CD14-positive monocyte (primary cell): ENCODE results near the gene MAN1C1. TPM values are rescaled to one million over a fixed set of nuclear protein-coding genes. Genes with fewer than 3 reads are reported as not detected.

ENCODE experiments used
- DNase-seq, 3 donors: peaks; one replicate each; pipeline ENCODE4 v3.0.0-alpha.2; 2011 to 2022
- H2AFZ ChIP-seq: 2 replicates; pipeline ENCODE4 v1.6.0; 2012; ENCODE audit warnings: mild to moderate bottlenecking, low read depth, low read length, inconsistent platforms; ENCODE audit not compliant: insufficient read depth, poor library complexity, severe bottlenecking
- H3K27ac ChIP-seq, 2 donors: 1 replicate in 1 of 2; 2 replicates in 1 of 2; pipeline ENCODE4 v1.5.1; 2012 to 2013; ENCODE audit warnings: low read length in 2 of 2, control low read depth in 1 of 2, inconsistent platforms in 1 of 2, low read depth in 1 of 2, mild to moderate bottlenecking in 1 of 2
- H3K27me3 ChIP-seq, 2 donors: one replicate each; pipeline versions ENCODE4 v1.6.0 to v1.6.1; 2011 to 2013; ENCODE audit warnings: low read length in 2 of 2; ENCODE audit not compliant: control insufficient read depth in 2 of 2, insufficient read depth in 2 of 2
- H3K36me3 ChIP-seq, 2 donors: replicated peaks in 1 of 2; 1 replicate in 1 of 2; 2 replicates in 1 of 2; pipeline versions ENCODE4 v1.5.1 to v1.6.1; 2012 to 2013; ENCODE audit warnings: low read length in 2 of 2, control low read depth in 1 of 2, inconsistent platforms in 1 of 2, mild to moderate bottlenecking in 1 of 2; ENCODE audit not compliant: insufficient read depth in 2 of 2, control insufficient read depth in 1 of 2
- H3K4me1 ChIP-seq, 2 donors: 1 replicate in 1 of 2; 2 replicates in 1 of 2; pipeline versions ENCODE4 v1.5.1 to v1.6.1; 2012 to 2013; ENCODE audit warnings: low read length in 2 of 2, control low read depth in 1 of 2, inconsistent platforms in 1 of 2, mild to moderate bottlenecking in 1 of 2, moderate library complexity in 1 of 2; ENCODE audit not compliant: insufficient read depth in 2 of 2, control insufficient read depth in 1 of 2
- H3K4me2 ChIP-seq: replicated peaks from 2 replicates; pipeline ENCODE3; 2012; ENCODE audit warnings: low read length, moderate library complexity, mild to moderate bottlenecking; ENCODE audit not compliant: poor library complexity, severe bottlenecking; ENCODE audit errors: extremely low read depth
- H3K4me3 ChIP-seq, 3 experiments: fragments of 200-600 bp in 1 of 3; sonication (generic) in 1 of 3; replicated peaks in 1 of 3; 1 replicate in 2 of 3; 2 replicates in 1 of 3; pipeline ENCODE4 v1.5.1; 2011 to 2013; ENCODE audit warnings: low read length in 3 of 3, mild to moderate bottlenecking in 3 of 3, control low read depth in 2 of 3, low read depth in 2 of 3, inconsistent platforms in 1 of 3, moderate library complexity in 1 of 3
- H3K79me2 ChIP-seq: 2 replicates; pipeline ENCODE4 v1.6.0; 2012; ENCODE audit warnings: mild to moderate bottlenecking, control low read depth, inconsistent platforms, low read length, moderate library complexity; ENCODE audit not compliant: insufficient read depth
- H3K9ac ChIP-seq: 2 replicates; pipeline ENCODE4 v1.6.0; 2017; ENCODE audit warnings: low read length, mild to moderate bottlenecking; ENCODE audit not compliant: insufficient read depth, poor library complexity, severe bottlenecking
- H3K9me3 ChIP-seq, 2 donors: replicated peaks in 1 of 2; 1 replicate in 1 of 2; 2 replicates in 1 of 2; pipeline versions ENCODE4 v1.5.1 to v1.6.1; 2012 to 2013; ENCODE audit warnings: low read length in 2 of 2, control low read depth in 1 of 2; ENCODE audit not compliant: control insufficient read depth in 1 of 2, insufficient read depth in 1 of 2
- H4K20me1 ChIP-seq: 2 replicates; pipeline ENCODE4 v1.6.0; 2012; ENCODE audit warnings: mild to moderate bottlenecking, low read length, control low read depth, moderate library complexity; ENCODE audit not compliant: insufficient read depth
- H3K27ac Mint-ChIP-seq, 7 donors: one replicate each; pipeline ENCODE4 v1.8.0; 2020; ENCODE audit warnings: mild to moderate bottlenecking in 7 of 7, mixed read lengths in 7 of 7, moderate library complexity in 6 of 7, inconsistent platforms in 2 of 7
- H3K27me3 Mint-ChIP-seq, 3 donors: one replicate each; pipeline ENCODE4 v1.8.0; 2021 to 2022; ENCODE audit warnings: low read depth in 3 of 3, mild to moderate bottlenecking in 3 of 3, mixed read lengths in 3 of 3, moderate library complexity in 3 of 3, inconsistent platforms in 1 of 3
- H3K36me3 Mint-ChIP-seq, 2 donors: one replicate each; pipeline ENCODE4 v1.8.0; 2020; ENCODE audit warnings: mixed read lengths in 2 of 2, inconsistent platforms in 1 of 2, mild to moderate bottlenecking in 1 of 2
- H3K4me1 Mint-ChIP-seq: one replicate; pipeline ENCODE4 v1.8.0; 2020; ENCODE audit warnings: mild to moderate bottlenecking, mixed read lengths
- H3K4me3 Mint-ChIP-seq, 2 donors: one replicate each; pipeline ENCODE4 v1.8.0; 2020; ENCODE audit warnings: mild to moderate bottlenecking in 2 of 2, mixed read lengths in 2 of 2, moderate library complexity in 1 of 2
- H3K9me3 Mint-ChIP-seq, 7 donors: one replicate each; pipeline ENCODE4 v1.8.0; 2020 to 2022; ENCODE audit warnings: mixed read lengths in 7 of 7, mild to moderate bottlenecking in 6 of 7, moderate library complexity in 6 of 7, inconsistent platforms in 2 of 7
- CTCF ChIP-seq: fragments of 200-600 bp; IDR thresholded peaks from one replicate; pipeline ENCODE4 v1.8.0; 2022; ENCODE audit warnings: antibody characterized with exemption, mild to moderate bottlenecking
- WGBS: methylation state at CpG from one replicate; pipeline ENCODE4 v1.1.5; 2013; ENCODE audit warnings: missing lambda C conversion rate; ENCODE audit not compliant: insufficient coverage; 5-methylcytosine and 5-hydroxymethylcytosine counted together
- intact Hi-C, 2 donors: fragments of 100-400 bp; cut with micrococcal nuclease; formaldehyde crosslinking; loops; one replicate each; pipeline versions ENCODE4 v1.15.0 to v1.15.1; 2023
- polyA plus RNA-seq, 3 donors: library from polyadenylated mRNA; depleted of rRNA in 1 of 3; unstranded in 2 of 3; stranded (reverse) in 1 of 3; fragments of 300-500 nt in 2 of 3; fragments of >200 nt in 1 of 3; fragmentation: Illumina TruSeq in 2 of 3; gene quantifications; 1 replicate in 2 of 3; 2 replicates in 1 of 3; pipeline ENCODE4 v1.2.3, GENCODE V29; 2012 to 2021

MAN1C1 gene
- polyA plus RNA-seq, 3 donors, result 1.2 to 7.2 (median 1.7) TPM

DNA sequence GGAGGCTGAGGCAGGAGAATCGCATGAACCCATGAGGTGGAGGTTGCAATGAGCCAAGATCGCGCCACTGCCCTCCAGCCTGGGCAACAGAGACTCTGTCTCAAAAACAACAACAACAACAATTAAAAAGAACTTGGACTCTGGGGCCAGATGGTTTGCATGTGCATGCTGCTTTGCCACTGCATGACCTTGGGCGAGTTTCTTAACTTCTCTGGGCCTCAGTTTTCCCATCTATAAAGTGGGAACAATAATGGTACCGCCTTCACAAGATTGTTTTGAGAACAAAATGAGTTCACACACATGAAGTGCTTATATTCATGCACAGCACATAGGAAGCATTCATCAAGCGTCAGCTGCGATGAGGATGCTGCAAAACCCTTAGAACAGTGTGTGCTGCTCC, 74.6 kb downstream of the MAN1C1 start:
- 95% methylated on average over 7 of the region's 7 CpGs for WGBS

GRCh38 chr1:25692560-25692959, 76.0 kb downstream of the MAN1C1 start:
- TF ChIP-seq CTCF, result peak; percentile 16
- Mint-ChIP-seq H3K27ac (peak overlapping the region in 1 of 7 donors; percentile 55), H3K27me3 (peaks cover 0 to 3% (median 0%) of the 10 kb centered on the region in 3 donors), H3K4me1 (peaks cover 2% of the 10 kb centered on the region), H3K4me3 (no peak overlapping the region), H3K9me3 (no peaks in the 10 kb centered on the region), H3K36me3 (peaks cover 5 to 9% of the 10 kb centered on the region in 2 donors)
- Histone ChIP-seq H3K4me1 (no peaks in the 10 kb centered on the region), H3K9me3 (no peaks in the 10 kb centered on the region), H4K20me1 (peaks cover 6% of the 10 kb centered on the region), H2AFZ (no peak overlapping the region), H3K9ac (no peak overlapping the region), H3K27me3 (no peaks in the 10 kb centered on the region), H3K4me3 (no peak overlapping the region), H3K36me3 (no peaks in the 10 kb centered on the region), H3K4me2 (no peak overlapping the region), H3K27ac (no peak overlapping the region), H3K79me2 (no peaks in the 10 kb centered on the region)
- intact Hi-C loops, result no loop called here
- 76% methylated on average over 4 of the region's 6 CpGs for WGBS
- DNase-seq, result no peak

More for the DNA sequence above, 74.6 kb downstream of the MAN1C1 start:
- H3K4me2 ChIP-seq, result no peak overlapping the region
- no peaks in the 10 kb centered on the region for H3K9me3 ChIP-seq
- H3K9ac ChIP-seq, result no peak overlapping the region
- no peak for DNase-seq
- no peak overlapping the region for H3K4me3 Mint-ChIP-seq
- no peaks in the 10 kb centered on the region for H3K79me2 ChIP-seq
- no peaks in the 10 kb centered on the region for H3K9me3 Mint-ChIP-seq
- H3K4me1 Mint-ChIP-seq, result peaks cover 2% of the 10 kb centered on the region
- no peak for TF ChIP-seq CTCF
- no peak overlapping the region for H3K27ac Mint-ChIP-seq
- intact Hi-C loops, result no loop called here
- H3K4me1 ChIP-seq, result no peaks in the 10 kb centered on the region
- H3K27me3 ChIP-seq, result no peaks in the 10 kb centered on the region
- peaks cover 0 to 6% of the 10 kb centered on the region in 2 donors for H3K36me3 ChIP-seq
- peaks cover 10 to 18% of the 10 kb centered on the region in 2 donors for H3K36me3 Mint-ChIP-seq
- H3K4me3 ChIP-seq, result no peak overlapping the region
- H3K27me3 Mint-ChIP-seq, result no peaks in the 10 kb centered on the region
- H3K27ac ChIP-seq, result no peak overlapping the region
- no peak overlapping the region for H2AFZ ChIP-seq
- H4K20me1 ChIP-seq, result peaks cover 3% of the 10 kb centered on the region
